ENCODE measurements around the gene RHBDD1.

DNA sequence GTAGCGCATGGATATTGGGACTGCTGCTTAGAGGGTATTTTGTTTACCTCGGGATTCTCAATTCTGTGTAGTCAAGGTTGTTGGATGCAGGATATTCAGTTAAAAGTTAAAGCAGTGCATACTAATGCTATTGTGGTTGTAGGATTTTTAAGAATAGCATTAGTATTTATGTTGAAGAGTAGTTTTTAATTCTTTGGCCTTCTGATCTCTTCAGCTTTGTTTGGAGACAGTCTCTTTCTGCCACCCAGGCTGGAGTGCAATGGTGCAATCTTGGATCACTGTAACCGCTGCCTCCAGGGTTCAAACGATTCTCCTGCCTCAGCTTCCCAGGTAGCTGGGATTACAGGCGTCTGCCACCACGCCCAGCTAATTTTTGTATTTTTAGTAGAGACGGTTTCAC, 1.5 kb downstream of the RHBDD1 start:
- TF ChIP-seq CTCF (IDR thresholded peaks at IDR 0.05) (no peak), MYC (IDR thresholded peaks at IDR 0.05; ENCODE audit: borderline replicate concordance, low read length) (no peak), RCOR1 (IDR thresholded peaks at IDR 0.05; ENCODE audit: low read depth, low read length) (no peak), BHLHE40 (IDR thresholded peaks at IDR 0.05; ENCODE audit: low read depth, low read length) (no peak), GATA3 (IDR thresholded peaks at IDR 0.05; ENCODE audit: borderline replicate concordance) (no peak), ZNF302 (CRISPR knock-in tag; IDR thresholded peaks at IDR 0.05) (no peak), EHMT2 (IDR thresholded peaks at IDR 0.05; ENCODE audit: low read depth) (no peak)
- TF ChIP-seq, protein P1, sequence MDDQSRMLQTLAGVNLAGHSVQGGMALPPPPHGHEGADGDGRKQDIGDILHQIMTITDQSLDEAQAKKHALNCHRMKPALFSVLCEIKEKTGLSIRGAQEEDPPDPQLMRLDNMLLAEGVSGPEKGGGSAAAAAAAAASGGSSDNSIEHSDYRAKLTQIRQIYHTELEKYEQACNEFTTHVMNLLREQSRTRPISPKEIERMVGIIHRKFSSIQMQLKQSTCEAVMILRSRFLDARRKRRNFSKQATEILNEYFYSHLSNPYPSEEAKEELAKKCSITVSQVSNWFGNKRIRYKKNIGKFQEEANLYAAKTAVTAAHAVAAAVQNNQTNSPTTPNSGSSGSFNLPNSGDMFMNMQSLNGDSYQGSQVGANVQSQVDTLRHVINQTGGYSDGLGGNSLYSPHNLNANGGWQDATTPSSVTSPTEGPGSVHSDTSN (IDR thresholded peaks at IDR 0.05): no peak
